Measurements from ENCODE around the gene PACS1.

Gene PACS1

GRCh38 chr11:66143264-66143566, 73.1 kb downstream of the PACS1 start:
- no peak for DNase-seq (ENCODE audit: low spot score)

GRCh38 chr11:66143996-66144678, 74.1 kb downstream of the PACS1 start:
- DNase-seq (ENCODE audit: low spot score), result no peak

- DNase-seq (ENCODE audit: low spot score), result no peak
Measured at GRCh38 chr11:66146074-66146473, 76.0 kb downstream of the PACS1 start.

DNA sequence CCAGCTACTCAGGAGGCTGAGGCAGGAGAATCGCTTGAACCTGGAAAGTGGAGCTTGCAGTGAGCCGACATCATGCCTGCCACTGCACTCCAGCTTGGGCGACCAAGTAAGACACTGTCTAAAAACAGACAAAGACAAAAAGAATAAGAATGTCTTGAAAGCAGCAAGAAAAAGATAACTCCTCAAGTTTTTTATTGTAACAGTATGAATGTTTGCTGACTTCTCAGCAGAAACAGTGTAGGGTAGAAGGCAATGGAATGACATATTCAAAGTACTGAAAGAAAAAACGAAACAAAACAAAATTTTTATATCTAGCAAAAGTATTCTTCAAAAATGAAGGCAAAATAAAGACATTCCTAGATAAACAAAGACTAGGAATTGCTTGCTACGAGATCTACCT, 76.9 kb downstream of the PACS1 start:
- no peak for DNase-seq (ENCODE audit: low spot score)

- no peak for DNase-seq (ENCODE audit: low spot score)
Measured at GRCh38 chr11:66150140-66150539, 80.1 kb downstream of the PACS1 start.

- DNase-seq (ENCODE audit: low spot score), result no peak
Measured at GRCh38 chr11:66150725-66151124, 80.7 kb downstream of the PACS1 start.

DNA sequence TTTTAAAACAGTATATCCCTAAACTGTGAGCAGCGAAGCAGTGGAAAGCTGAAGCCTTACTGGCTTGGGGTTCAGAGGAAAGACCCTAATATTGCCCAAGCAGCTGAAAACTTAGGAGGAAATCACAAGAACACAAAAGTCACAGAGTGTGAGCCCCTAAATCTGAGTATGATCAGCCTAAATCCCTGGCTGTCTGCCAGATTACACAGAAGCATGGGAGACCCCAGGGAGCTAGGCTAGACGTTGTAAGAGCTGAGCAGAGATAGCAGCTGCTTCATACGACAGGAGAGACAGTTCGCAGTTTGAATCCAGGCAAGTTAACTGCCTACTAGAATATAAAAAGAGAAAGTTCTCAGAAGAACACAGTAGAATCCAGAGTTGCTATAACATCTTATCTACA, 81.2 kb downstream of the PACS1 start:
- DNase-seq (ENCODE audit: low spot score), result no peak

GRCh38 chr11:66154109-66154508, 84.0 kb downstream of the PACS1 start:
- DNase-seq (ENCODE audit: low spot score), result no peak

- no peak for DNase-seq (ENCODE audit: low spot score)
Measured at GRCh38 chr11:66155387-66156073, 85.5 kb downstream of the PACS1 start.

DNA sequence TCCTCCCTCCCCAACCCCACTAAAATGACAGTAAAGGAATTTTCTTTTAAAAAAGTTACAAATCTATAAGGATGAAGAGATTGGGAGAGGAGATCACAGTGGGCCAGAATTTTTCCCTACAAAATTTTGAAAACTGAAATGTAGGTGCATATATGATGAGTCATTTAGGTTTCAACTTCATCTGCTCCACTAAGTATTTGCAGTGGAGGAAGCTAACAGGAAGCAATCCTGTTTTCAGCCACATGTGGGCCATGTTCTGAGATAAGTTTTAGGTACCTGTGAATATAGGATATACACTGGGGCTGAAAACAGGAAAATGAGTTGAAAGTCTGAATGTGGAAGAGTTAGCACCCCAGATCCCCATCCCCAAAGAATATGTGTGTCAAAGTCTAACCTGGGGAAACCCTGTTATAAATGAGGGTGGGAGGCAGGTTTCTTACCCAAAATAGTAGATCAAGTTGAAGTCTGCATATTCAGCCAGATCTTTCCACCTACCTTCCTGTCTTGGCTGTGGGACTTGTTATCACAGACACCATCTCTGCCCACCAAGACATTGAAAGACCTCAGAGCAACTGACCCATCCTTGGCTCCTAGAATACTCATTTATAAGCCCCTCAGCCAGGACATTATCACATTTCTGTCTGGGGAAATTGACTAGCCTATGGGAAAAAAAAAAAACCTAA, 87.3 kb downstream of the PACS1 start:
- peak; percentile 32 for DNase-seq (ENCODE audit: low spot score)

DNA sequence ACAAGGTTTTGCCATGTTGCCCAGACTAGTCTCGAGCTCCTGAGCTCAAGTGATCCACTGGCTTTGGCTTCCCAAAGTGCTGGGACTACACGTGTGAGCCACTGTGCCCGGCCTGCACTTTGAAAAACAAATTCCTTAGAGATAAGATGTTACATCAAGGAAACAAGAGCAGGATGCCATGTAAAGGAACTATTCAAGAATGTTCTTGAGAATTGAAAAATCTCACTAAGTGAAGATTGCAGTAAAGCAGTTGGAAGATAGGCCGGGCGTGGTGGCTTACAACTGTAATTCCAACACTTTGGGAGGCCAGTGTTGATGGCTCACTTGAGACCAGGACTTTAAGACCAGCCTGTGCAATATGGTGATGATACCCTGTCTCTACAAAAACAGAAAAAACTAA, 88.1 kb downstream of the PACS1 start:
- no peak for DNase-seq (ENCODE audit: low spot score)

DNA sequence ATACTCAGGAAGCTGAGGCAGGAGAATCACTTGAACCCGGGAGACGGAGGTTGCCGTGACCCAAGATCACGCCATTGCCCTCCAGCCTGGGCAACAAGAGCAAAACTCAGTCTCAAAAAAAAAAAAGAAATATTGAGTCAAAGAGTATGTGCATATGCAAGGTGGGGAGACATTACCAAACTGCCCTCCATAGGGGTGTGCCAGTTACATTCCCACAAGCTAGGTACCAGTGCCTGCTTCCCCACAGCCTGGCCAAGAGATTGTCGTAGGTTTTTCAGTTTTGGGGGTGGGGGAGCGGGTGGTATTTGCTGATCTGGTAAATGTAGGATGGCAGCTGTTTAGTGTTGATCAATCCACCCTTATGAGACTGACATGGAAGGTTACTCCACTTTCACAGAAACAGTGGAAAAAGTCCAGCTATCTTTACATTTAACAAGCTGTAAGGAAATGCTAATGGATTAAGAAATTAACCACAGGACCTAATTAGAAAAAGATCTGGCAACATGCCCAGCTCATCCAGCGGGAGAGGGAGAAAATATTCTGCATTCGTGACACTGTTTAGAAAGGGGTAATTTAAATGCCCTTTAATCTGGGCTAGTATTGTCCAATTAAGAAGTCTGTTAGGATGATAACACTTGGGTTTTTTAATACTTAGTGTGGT, 89.4 kb downstream of the PACS1 start:
- DNase-seq (ENCODE audit: low spot score), result no peak

DNA sequence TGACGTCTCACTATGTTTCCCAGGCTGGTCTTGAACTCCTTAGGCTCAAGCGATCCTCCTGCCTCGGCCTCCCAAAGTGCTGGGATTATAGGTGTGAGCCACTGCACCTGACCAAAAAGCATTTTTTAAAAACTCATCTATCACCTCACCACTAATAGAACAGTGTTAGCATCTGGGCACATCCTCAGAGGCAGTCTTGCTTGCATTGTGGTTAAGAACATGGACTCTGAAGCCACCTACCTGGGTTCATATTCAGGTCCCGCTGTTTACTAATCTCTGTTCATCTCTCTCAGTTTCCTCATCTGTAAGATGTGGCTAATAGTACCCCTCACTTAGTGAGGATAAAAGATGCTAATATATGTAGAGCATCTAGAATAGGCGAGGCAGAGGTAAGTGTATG, 90.6 kb downstream of the PACS1 start:
- DNase-seq (ENCODE audit: low spot score), result no peak

DNA sequence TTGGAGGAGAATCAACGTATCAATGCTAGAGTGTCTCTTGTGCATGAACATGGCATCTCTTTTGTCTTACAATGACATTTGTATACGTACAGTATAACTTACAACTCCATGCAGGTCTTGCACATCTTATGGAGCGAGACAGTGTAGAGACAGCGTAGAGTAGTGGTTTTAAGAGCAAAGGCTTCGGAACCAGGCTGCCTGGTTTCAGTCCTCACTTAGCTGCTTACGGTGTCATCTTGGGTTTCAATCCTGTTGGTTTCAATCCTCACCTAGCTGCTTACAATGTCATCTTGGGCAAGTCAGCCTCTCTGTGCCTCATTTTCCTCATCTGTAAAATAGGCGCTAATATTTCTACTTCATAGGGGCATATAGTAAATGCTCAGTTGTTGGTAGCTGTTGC, 98.2 kb downstream of the PACS1 start:
- DNase-seq (ENCODE audit: low spot score), result no peak

DNA sequence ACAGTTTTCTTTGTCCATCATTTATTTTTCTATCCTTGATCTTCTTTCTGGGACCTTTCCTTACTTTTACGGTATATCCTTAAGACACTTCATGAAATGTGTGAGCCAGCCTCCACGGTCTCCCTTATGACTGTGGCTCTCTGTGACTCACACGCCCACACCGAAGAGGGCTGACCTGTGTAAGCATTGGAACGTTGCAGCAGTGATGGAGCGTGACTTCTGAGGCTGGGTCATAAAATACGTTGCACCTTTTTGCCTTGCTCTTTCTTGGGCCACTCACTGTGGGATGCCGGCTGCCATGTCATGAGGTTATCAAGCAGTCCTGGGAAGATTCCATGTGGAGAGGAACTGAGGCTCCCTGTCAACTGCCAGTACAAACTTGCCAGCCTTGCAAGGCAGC, 102.1 kb downstream of the PACS1 start:
- DNase-seq (ENCODE audit: low spot score), result peak; percentile 92

DNA sequence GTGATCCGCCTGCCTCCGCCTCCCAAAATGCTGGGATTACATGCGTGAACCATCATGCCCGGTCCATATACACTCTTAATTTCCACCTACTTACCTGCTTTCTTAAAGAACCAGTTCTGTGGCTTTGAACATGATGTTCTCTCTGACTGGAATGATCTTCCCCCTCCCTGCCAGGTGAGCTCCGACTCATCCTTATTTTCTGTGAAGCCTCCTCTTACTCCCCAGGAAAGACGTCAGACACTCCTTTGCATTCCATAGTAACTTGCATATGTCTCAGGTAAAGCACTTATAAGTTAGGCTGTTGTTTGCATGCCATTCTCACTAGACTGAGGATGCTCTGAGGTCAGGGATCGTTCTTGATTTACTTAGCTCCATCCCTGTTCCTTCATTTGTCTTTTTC, 106.6 kb downstream of the PACS1 start:
- DNase-seq (ENCODE audit: low spot score), result peak; percentile 22

GRCh38 chr11:66178183-66178582, 108.1 kb downstream of the PACS1 start:
- no peak for DNase-seq (ENCODE audit: low spot score)

DNA sequence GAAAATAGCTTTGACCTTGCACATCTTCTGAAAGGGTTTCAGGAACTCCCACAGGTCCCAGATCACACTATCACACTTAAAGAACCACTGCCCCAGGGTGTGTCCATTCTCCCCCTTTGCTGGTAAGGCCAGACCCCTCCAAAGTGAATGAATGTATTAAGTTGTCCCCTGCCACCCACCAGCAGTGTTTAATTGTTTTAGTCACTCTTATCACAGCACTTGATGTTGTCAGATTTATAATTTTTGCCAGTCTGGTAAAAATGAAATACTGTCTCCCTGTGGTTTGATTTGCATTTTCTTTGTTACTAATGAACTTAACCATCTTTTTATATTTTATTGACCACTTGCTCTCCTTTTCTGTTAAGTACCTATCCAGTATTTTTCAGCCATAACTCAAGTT, 108.8 kb downstream of the PACS1 start:
- DNase-seq (ENCODE audit: low spot score), result no peak

GRCh38 chr11:66181632-66182315, 111.7 kb downstream of the PACS1 start:
- no peak for DNase-seq (ENCODE audit: low spot score)

DNA sequence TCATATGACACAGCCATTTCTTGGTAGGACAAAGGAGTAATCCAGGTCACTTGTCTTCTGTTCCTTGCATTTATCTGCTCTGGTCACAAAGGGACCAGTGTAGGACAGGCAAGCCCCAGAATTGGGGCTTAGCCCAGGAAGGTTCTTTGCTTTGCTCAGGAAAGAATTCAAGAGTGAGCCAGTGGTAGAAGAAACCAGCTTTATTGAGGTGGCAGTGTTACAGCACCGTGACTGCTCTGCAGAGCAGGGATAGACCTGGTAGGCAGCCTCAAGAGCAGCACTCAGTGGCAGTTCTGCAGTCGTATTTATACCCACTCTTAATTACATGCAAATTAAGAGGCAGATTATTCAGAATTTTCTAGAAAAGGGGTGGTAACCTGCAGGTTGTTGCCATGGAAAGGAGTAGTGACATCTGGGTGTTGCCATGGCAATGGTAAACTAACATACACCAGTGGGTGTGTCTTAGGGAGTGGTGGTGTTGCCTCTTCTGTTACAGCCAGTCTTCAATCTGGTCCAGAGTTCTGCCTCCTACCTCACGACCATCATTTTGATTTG, 113.5 kb downstream of the PACS1 start:
- peak; percentile 9 for DNase-seq (ENCODE audit: low spot score)

DNA sequence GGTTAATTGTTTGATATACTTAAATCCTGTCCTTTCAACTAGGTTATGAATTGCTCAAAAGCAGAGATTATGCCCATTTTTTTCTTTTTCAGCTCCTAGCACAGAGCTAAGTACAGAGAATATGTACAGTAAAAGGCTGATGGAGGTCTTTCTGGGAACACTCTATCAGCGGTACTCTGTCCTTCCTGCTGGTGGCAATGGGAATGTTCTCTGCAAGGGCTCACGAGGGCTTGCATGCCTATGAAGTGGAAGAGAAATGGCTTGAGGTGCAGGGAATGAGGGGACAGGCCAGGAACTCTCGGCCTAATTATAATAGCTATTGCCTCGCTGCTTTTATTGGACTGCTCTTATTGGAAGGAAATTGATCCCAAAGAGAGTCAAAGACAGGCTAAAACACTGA, 114.7 kb downstream of the PACS1 start:
- DNase-seq (ENCODE audit: low spot score), result no peak

DNA sequence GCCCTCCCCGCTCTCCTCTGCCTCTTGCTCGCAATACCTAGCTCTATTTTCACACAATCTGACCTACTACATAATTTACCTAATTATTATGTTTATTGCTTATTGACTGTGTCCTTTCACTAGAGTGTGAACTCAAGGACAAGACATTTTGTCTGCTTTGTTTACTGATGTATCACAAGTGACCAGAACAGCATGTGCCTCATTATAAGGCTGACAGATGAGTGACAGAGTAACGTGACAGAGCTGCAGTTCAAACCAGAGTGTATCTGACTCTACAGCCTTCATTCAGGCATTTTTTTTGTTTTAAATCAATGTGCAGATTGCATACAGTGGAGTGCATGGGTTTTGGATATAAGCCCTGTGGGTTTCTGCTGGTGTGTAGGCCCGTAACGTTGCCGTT, 116.4 kb downstream of the PACS1 start:
- DNase-seq (ENCODE audit: low spot score), result no peak
